Hepatocyte (in vitro differentiated cells): Measurements from ENCODE around the gene CRLF2.

Experiments
- CTCF ChIP-seq: fragments of 200-600 bp; sonication (generic); IDR thresholded peaks from 2 replicates; pipeline ENCODE4 v1.5.1; 2016; ENCODE audit warnings: antibody characterized with exemption, mild to moderate bottlenecking; ENCODE audit not compliant: poor library complexity
- EZH2 ChIP-seq: fragments of 200-600 bp; sonication (generic); IDR thresholded peaks from 2 replicates; pipeline ENCODE4 v1.6.1; 2016; ENCODE audit warnings: antibody characterized with exemption, mild to moderate bottlenecking, borderline replicate concordance
- EZH2phosphoT487 ChIP-seq: fragments of 200-600 bp; sonication (generic); IDR thresholded peaks from one replicate; pipeline ENCODE4 v1.6.1; 2018; ENCODE audit warnings: antibody characterized with exemption, mild to moderate bottlenecking, low read depth, moderate library complexity; ENCODE audit not compliant: unreplicated experiment, severe bottlenecking

GRCh38 chrX:1150569-1151347, 61.7 kb downstream of the CRLF2 start:
- TF ChIP-seq CTCF (no peak), EZH2 (no peak), EZH2phosphoT487 (no peak)
